Right hindlimb (tissue), 1 donor: Measurements from ENCODE around the gene PGM2L1.
"Not testable (repeated sequence)": the region's sequence is repeated elsewhere in the genome, so short reads cannot be mapped to it uniquely, and the experiment has no call there.

Experiments used
- DNase-seq: peaks from one replicate; pipeline ENCODE4 v3.0.0-alpha.2; 2018

PGM2L1 gene

DNA sequence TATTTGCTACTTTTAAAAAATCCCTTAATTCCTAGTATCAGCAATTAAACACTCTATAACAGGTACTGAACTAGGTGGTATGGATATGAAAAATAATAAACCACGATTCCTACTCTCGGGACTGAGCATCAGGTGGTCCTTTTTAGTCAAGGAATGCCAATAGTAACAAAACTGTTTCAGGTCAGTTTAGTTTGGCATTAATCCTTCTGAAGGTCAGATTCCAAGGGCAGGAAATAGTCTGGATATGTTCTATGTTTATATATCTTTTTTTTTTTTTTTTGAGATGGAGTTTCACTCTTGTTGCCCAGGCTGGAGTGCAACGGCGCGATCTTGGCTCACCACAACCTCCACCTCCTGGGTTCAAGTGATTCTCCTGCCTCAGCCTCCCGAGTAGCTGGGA is 67.2 kb downstream of the PGM2L1 start:
- DNase-seq: not testable (repeated sequence)

DNA sequence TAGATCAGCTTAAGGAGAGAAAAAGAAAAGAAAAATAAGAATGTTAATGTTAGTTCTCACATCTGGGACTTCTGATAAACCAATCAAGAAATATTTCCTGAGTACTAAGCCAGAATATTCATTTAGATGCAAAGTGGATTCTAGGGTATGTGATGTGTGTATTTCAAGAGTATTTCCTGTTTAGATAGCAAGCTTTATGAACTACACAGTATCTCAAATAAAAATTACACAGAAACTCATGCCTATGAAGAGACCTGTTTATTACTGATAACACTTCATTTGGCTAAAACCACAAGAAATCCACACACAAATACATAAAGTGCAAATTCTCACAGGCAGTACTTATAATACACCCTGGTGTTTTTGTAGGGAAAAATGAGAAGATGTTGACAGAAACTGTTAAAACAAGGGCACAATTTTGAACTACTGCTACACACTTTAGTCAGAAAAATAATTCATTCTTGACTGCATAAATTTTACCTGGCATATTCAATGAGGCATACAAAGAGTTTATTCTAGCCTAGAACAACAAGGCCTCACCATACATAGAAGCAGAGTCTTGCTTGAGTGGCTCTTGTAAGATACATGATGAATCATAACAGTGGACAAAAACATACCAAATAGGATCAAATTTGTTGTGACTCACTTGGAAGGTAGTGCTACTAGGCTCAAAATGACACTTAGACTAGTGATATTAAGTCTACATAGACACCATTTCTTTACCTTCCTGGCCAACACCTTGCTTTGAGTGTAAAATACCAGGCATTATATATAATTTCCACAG is 68.0 kb downstream of the PGM2L1 start:
- DNase-seq: no peak

DNA sequence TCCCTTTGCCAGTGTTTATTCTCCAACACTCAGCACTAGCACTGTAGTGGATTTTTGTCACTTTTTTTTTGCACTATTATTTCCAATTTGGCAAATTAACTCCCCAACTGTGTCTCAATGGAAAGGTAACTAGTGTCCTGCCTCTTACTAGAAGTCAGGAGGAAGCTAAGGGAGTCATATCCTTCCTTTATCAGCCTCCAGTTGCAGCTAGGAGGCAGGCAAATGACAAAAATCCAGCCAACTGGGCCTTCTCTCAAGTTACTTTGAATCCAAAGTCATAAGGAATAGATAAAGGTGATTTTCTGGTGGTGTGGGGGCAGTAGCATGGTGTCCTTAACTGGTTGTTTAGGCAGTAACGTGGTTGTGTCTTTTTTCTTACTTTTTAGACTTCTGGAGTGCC is 71.2 kb downstream of the PGM2L1 start:
- no peak for DNase-seq

DNA sequence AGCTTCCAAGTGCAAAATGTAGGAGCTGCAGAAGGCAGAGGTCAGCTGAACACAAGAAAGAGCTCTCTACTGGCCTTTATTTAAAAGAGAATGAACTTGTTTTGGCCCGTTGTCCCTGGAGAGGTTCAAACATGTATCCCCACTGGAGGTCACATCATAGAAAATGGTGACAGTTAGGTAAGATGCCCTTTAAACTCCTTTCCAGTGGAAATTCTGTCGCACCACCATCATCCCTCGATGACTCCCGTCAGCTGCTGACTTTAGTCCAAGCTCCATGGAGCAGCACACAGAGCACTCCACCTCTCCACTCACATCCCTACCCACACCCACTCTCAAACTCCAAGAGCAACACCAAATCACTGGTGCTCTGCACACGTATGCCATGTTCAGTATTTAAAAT is 71.6 kb downstream of the PGM2L1 start:
- no peak for DNase-seq

DNA sequence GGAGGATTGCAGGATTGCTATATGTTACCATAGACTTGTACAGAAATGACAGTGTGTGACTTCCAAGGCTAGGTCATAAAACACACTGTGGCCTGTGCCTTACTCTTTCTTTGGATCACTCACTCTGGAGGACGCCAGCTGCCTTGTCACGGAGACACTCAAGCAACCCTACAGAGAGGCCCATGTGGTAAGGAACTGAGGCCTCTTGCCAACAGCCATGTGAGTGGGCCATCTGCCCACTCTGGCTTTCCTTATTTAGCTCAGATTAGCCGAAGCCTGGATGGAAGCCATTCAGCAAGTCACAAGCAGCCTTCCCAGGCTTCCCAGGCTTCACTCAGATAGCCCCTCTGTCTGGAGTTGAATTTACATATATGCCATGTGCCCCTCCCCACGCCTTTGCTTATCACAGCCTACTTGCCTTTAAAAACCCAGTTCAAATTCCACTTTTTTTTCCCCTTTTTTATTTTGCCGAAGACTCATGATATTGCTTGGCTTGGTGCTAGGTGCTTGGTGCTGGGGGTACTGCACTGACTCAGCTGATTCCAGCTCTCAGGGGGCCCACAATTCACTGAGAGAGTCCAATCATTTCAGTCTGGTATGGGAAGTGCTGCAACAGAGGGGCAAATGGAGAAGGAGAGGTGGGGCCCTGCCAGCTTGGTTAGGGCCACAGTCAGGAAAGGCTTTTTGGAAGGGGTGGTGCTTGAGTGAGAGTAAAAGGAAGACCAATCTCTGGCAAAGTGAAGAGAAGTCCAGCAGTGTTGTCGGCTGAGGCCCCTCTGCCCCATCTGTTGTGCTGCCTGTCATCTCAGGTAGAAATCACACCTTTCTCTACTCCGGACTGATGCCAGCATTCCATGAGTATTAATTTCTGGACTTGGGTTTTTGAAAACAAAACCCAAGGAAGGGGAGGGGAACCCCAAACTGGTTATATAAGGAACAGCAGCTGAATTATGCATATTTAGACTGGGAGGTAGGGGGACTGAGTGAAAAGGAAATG is 72.3 kb downstream of the PGM2L1 start:
- DNase-seq: peak; percentile 86

DNA sequence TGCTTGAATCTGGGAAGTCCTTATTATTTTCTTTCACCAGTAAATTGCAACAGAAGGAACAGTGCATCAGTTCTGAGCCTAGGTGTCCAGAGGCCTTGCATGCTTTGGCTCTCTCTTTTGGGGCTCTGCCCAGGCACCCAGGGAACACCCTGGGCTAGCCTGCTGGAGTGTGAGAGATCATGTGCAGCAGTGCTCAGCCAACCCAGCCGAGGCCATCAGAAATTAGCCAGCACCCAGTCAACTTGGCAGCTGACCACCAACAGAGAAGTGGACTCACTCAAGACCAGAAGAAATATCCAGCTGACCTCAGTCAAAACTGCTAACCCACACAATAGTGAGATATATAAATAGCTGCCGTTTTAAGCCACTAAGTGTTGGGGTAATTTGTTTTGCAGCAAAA is 75.6 kb downstream of the PGM2L1 start:
- no peak for DNase-seq

DNA sequence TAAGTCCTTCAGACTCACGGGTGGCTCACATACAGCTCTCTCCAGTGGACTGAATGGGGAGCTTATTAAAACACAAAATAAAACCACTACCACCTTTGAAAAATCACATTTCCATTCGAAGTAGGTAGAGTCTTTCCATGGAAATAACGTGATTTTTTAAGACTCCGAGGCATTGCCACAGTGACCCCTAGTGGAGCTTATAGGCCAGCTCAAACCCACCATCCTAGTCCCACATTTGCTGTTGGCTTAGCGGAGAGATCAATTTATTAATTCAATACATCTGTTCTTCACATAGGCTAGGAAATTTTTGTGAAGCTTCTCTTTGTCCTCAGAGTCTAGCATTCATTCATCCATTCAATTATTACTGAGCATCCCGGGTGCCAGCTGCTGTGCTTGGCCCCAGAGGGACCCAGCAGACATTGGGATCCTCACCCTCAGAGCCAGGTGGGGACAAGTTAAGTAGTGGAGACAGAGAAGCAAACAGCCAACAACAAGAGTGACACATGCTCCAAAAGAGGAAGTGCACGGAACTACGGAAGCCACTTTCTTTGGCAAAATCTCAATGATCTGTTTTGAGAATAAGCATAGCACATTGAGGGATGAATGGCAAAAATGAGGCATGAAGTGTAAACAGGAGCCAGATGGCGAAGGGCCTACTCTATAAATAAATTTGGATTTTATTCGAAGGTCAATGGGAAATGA is 76.6 kb downstream of the PGM2L1 start:
- DNase-seq: no peak

DNA sequence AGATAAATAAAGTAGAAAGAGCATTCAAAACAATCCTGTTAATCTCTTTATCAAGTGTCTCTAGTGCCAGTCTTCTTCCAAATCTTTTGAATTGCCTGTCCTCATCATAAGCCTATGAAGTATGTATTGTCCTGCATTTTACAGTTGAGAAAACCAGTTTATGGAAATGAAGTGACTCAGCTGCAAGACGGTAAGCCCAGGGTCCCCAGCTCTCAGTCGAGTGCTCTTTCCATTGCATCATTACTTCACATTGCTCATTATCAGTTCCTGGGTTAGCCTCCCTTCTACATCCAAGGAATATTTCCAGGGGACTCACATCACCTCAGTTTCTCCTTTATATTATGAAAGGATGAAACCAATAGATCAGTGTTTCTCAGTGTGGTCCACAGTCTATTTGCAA is 77.7 kb downstream of the PGM2L1 start:
- no peak for DNase-seq

DNA sequence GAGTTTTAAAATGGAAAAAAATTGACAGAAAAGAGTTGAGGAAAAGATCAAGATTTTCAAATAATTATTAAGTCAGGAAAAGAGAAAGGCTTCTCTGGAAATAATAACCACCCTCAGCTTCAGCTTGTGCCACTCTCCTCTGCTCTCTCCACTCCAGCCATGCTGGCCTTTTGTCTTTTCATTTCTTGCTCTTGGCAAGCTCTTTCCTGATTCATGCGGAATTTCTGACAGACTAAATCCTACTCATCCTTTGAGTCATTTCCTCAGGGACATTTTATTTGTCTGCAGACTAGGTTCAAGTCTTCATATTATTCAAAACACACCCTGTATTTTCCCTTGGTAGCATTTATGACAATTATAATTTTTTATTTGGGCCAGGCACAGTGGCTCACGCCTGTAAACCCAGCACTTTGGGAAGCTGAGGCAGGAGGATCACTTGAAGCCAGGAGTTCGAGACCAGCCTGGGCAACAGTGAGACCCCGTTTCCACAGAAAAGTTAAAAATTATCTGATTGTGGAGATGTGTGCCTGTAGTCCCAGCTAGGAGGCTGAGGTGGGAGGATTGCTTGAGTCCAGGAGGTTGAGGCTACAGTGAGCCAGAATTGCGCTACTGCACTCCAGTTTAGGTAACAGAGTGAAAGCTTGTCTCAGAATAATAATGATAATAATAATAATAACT is 79.0 kb downstream of the PGM2L1 start:
- no peak for DNase-seq

DNA sequence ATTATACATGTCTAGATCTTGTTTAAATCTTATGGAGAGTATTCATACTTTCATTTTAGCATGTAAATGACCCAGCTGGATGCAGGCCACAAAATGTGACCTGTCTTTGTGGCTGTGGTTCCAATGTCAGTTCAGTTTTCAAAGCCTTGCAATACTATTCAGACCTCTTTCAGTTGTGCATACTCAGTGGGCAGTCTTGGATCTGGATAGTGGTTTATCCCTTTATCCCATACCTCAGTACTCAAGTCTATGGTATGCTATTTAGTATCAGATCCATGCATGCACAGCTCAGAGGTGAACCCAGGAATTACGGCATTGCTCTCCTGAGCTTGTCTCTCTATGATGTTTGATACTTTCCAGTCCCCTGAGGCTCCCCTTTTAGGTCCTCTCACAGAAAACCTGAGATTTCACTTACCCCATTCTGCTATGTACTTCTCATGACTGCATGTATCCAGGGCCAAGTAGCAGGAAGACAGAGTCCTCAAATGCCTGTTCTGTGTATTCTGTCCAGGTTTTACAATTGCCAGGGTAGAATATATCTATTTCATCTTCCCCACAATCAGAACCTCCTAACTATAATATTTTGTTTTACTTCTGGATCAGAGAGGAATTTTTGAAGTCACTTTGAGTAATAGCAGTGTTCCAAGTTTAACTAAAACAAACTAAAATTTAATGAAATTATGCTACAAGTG is 79.8 kb downstream of the PGM2L1 start:
- no peak for DNase-seq

DNA sequence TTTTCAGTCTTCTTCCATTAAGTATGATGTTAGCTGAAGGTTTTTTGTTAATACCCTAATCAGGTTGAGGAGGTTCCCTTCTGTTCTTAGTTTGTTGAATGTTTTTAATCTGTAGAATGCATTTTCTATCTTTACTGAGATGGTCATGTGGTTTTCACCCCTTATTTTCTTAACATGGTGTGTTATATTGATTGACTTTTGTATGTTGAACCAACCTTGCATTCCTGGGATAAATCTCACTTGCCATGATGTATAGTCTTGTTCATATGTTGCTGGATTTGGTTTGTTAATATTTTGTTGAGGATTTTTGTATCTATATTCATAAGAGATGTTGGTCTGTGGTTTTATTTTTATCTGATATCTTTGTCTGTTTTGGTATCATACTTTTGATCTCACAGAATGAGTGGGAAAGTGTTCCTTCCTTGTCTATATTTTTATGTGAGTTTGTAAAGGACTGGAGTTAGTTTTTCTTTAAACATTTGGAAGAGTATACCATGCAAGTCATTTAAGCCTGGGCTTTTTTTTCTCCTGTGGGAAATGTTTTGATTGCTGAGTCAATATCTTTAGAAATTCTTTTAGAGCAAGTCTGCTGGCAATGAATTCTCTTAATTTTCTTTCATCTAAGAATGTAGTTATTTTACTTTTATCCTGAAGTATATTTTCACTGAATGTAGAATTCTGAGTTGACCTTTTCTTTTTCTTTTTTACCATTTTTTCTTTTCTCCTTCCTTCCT is 81.3 kb downstream of the PGM2L1 start:
- DNase-seq: no peak

DNA sequence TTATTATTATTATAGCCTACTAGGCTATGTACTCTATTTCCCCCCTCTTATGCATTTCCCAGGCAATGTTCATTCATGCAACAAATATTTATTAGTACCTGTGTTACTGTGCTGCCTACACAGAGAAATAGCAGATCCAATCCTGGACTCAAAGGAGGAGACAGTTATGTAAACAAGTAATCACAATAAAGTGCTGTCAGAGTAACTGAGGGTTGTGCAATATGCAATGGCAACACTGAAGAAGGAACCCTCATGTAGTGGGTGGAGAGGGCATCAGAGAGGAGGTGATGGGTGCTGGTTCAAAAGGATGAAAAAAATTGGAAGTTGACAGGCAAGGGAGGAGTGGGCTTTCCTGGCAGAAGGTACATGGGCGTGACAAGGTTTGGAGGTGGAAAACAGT is 85.9 kb downstream of the PGM2L1 start:
- DNase-seq: no peak

DNA sequence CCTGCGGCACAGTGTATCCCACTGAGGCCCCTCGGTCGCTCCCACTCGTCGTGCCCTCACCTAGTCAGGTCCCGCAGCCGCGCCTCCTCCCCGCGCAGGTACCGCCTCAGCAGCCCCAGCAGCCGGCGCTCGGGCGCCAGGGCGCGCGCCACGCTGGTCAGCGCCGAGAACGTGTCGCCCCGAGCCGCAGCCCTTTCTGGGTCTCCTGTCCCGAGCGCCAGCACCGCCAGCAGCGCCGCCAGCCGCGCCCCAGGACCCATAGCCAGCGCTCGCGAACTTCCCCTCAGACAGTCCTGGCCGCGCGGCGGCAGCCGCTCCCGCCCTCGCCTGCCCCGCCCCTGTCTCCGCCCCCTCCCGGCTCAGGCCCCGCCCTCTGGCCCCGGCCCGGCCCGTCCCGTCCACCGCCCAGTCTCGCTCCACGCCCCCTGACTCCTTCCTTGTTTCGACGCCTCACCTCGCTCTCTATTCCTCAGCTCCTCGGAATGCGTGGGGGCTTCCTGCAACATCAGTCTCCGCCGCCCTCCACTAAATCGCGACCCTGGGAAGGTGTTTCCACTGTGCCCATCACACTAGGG is 86.8 kb downstream of the PGM2L1 start, which contains the start of gene P4HA3:
Gene P4HA3 (minus strand): TSS at position 289 of the 575 bp plus-strand sequence. CDS start 29 bp downstream, at position 260.
- peak; percentile 82 for DNase-seq

DNA sequence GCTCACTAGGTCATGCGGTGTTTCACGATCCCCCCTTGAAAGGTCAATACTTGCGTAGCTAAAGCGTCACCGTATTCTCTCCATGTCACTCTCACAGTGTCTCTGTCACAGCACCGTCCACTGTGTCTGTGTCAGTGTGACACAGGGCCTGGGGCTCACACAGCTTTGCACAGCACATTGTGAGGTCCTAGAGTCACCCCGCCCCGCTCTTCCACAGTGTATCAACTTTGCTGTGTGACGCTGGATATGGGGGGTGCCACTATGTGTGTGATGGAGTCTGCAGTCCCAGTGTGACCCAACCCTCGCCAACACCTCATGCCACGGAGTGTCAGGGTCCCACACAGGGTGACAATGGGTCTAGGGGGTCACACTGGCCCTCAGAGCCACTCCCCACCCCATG is 87.4 kb downstream of the PGM2L1 start:
- no peak for DNase-seq

DNA sequence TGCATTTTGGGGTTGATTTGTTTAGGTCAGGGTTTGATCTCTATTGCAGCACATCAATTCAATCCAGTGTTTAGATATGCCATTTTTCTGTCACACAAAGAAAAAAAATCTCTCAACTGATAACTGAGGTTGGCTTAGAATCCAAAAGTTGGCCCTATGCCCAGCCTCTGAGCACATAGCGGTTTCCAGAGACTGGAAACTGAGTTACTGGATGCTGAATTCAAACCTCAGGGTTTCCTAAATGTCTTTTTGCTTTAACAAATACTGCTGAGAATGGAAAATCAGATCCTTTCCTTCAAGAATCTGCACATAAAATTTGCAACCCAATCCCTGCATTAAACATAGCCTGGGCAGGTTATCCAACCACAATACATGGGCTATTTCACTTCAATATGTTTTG is 90.8 kb downstream of the PGM2L1 start:
- peak; percentile 61 for DNase-seq

DNA sequence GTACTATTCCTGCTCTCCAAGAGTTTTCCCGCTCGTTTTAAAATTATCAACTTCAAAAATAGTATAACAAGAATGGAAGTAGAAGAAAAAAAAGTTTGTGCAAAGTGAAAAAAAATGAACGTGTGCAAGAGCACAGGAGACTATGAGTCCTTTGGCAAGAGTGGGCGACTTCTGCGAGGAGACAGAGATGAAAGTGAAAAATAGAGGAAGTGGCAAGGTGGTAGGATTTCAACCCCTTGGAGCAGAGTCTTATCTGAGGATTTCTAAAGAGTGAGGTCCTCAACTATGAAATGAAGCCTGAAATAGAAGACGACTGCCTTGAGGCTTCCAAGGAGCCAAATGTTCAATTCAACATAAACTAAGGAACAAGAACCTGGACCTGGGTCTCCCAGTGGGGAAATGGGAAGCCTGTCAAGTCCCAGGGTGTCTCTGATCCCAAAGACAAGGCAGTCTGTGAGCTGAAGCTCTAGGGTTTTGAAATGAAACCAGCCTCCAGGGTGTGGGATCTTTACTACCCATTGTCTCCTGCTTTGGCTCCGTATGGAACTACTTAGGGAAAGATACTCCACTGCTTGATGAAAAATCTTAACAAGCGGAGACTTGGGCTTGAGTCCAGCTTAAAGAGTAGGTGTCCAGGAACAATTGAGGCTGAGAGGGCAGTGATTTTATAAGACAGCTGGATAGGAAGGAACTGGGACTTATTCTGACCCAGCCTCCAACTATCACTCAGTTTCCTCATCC is 91.6 kb downstream of the PGM2L1 start:
- no peak for DNase-seq

DNA sequence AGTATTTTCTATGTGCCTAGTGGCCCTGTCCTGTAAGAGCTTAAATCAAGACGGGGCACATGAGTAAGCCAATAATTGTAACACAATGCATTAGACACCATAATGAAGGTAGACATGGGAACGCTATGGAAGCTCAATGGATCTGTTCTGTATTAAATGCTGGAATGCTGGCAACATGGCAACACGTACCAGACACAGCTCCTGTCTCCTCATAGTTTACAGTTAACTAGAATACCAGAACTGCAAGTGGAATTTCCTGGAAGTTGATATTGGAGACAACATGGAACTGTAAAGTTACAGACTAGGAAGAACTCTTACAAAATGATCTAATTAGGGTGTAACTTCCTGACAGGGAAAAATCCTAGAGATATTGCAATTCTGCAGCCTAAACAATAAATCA is 99.2 kb downstream of the PGM2L1 start:
- no peak for DNase-seq

DNA sequence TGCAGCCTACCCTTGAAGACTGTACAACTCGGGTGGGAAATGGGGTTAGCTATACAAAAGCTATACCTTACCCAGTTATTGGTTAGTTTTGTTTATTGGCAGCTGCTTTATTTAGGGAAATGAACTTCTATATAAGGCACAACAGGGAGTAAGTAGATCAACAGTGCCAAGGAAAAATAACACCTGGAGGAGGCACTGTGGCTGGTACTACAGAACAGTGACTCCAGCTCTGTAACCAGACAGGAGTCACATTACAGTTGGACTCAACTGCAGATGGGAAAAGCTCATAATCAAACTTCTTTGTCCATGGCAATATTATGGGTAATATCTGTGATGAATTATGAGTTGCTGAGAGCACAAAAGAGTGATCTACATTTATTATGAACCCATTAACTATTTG is 100.7 kb downstream of the PGM2L1 start:
- no peak for DNase-seq

DNA sequence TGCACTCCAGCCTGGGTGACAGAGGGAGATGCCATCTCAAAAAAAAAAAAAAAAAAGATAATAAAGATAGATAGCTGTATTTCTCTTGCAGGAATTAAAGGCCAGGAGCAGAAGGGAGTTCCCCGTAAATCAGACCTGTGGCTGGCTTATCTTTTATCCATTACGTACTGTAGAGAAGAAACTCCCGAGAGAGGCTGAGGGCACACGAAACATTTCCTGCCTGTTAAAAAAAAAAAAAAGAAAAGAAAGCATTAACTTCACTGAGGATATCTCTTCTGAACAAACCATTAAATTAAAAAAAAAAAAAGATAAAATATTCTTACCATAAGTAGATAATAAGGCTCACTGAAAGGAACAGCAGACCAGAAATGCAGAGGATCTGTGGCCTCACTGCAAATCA is 109.3 kb downstream of the PGM2L1 start:
- DNase-seq: no peak

DNA sequence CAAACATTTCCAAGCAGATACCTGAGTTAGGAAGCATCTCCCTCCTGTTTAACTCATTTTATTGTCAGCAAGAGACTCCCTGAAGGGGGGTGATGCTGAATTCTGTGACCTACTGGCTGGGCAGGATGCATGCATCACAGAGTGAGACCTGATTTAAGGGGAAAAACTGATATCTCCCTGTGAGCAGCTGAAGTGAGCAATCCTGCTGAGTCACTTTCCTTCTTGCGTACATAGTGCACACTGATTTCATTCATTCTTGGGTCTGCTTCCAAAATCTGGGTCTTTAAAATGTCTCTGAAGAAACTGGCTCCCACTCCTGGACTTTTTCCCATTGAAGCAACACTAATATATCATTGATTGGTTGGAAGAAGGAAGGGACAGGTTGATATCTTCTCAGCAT is 110.1 kb downstream of the PGM2L1 start:
- DNase-seq: no peak
